COR-L47 (cell line): ENCODE results near the gene STAT2.
A peak's percentile ranks its signal among the peaks of the same experiment; 100 is the strongest.
"Not testable (repeated sequence)": the region's sequence is repeated elsewhere in the genome, so short reads cannot be mapped to it uniquely, and the experiment has no call there.

Source experiments
- DNase-seq: peaks from one replicate; lab custom pipeline; 2025; lab: John Stamatoyannopoulos, UW

STAT2 gene

GRCh38 chr12:56362130-56363059, 2.5 kb upstream of the STAT2 start, which contains the start of gene APOF:
APOF (minus strand) TSS chr12:56362857; CDS start chr12:56362745, 112 bp downstream.
- DNase-seq: no peak

- no peak for DNase-seq
Measured at GRCh38 chr12:56361487-56362129, 1.7 kb upstream of the STAT2 start.

GRCh38 chr12:56358836-56359532, 923 bp downstream of the STAT2 start:
- no peak for DNase-seq

GRCh38 chr12:56351325-56351724, 8.6 kb downstream of the STAT2 start:
- no peak for DNase-seq

DNA sequence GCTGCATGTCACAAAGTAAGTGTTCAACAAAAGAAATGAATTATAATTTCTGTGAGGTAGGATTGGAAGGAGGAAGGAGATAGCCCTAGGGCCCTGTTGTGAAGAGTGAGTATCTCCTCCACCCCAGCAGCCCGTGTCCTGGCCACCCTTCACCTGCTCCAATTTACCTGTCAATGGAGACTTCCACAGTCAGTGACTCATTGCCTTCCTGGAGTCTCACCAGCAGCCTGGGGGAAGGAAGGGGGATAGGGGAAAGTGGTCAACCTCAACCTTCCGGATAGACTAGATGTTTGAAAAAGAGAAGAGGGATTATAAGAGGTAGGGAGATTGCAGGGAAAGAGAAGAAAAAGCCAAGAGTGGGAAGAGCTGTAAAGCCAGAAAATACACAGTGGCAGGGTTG, 9.2 kb downstream of the STAT2 start:
- DNase-seq: no peak

- no peak for DNase-seq
Measured at GRCh38 chr12:56348776-56349175, 11.1 kb downstream of the STAT2 start.

DNA sequence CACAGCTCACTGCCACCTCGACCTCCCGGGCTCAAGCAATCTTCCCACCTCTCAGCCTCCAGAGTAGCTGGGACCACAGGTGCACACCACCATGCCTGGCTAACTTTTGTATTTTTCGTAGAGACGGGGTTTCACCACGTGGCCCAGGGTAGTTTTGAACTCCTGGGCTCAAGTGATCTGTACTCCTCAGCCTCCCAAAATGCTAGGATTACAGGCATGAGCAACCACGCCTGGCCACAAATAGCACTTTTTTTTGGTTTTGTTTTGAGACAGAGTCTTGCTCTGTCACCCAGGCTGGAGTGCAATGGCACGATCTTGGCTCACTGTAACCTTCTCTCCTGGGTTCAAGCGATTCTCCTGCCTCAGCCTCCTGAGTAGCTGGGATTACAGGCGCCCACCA, 12.7 kb downstream of the STAT2 start:
- DNase-seq: not testable (repeated sequence)

DNA sequence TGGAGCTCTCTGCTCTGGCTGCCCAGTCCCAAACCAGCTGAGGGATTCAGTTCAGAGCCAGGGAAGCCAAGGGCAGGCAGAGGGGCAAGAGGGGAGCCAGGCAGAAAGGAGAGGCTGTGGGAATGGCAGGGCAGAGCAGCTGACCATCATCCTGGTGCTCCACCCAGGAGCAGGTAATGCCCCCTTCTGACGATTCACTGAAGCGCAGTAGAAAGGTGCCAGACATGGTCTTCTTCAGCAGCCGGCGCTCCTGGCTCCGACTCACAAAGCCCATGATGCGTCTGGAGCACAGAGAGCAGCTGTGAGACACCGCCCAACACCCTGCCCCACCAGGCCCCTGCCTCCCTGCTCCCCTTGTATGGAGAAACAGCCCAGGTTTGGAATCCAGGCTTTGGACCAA, 13.2 kb downstream of the STAT2 start:
- no peak for DNase-seq

DNA sequence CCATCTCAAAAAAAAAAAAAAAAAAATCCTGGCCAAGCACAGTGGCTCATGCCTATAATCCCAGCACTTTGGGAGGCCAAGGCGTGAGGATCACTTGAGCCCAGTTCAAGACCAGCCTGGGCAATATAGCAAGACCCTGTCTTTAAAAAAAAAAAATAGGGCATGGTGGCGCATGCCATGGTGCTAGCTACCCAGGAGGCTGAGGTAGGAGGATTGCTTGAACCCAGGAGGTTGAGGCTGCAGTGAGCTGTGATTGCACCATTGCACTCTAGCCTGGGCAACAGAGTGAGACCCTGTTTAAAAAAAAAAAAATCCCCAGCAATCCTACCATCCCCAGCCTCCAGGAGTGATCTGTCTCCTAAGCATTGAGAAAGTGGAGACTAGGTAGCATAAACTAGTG, 17.6 kb downstream of the STAT2 start:
- DNase-seq: not testable (repeated sequence)

DNA sequence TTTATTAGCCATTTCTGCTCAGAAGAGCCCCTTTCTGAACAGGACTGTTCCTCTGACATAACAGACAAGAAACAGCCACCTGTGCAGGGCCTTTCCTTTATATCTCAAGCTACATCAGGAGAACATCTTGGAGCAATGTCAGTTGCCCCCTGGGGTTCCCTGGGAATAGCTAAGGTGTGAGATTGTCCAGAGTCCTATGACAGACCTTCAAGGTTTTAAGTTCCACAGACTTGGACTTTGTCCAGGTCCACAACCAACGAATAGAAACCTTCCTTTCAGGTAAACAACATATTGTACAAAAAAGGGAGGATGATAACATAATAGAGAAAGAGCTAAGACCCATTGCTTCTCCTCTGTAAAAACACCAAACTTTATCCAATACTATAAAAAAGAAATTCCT, 18.3 kb downstream of the STAT2 start:
- no peak for DNase-seq

GRCh38 chr12:56339158-56339422, 20.8 kb downstream of the STAT2 start:
- DNase-seq: no peak

GRCh38 chr12:56338308-56339157, 21.4 kb downstream of the STAT2 start, which contains the start of gene IL23A:
IL23A (plus strand) TSS chr12:56338884; CDS start chr12:56339045, 161 bp downstream.
- peak; percentile 81 for DNase-seq

DNA sequence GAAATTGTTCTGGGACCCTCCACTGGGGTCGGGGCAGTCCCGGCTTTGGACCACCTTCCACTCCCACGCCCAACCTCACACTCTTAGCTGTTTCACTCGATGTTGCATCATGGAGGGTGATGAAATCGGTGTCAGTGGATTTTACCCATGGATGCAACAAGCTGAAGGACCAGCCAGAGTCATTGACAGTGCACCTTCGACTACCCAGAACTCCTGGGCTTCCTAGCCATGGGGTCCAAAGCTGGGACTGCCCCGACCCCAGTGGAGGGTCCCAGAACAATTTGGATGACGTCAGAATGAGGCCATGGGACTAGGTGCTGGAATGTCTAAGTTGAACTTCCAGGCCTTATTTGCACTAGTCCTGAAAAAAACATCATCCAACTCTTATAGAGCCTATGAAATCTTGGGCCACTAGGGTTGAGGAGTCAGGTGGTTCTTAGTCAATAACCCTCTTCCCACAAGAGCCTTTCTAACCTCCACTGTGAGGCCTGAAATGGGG, 22.1 kb downstream of the STAT2 start:
- no peak for DNase-seq

DNA sequence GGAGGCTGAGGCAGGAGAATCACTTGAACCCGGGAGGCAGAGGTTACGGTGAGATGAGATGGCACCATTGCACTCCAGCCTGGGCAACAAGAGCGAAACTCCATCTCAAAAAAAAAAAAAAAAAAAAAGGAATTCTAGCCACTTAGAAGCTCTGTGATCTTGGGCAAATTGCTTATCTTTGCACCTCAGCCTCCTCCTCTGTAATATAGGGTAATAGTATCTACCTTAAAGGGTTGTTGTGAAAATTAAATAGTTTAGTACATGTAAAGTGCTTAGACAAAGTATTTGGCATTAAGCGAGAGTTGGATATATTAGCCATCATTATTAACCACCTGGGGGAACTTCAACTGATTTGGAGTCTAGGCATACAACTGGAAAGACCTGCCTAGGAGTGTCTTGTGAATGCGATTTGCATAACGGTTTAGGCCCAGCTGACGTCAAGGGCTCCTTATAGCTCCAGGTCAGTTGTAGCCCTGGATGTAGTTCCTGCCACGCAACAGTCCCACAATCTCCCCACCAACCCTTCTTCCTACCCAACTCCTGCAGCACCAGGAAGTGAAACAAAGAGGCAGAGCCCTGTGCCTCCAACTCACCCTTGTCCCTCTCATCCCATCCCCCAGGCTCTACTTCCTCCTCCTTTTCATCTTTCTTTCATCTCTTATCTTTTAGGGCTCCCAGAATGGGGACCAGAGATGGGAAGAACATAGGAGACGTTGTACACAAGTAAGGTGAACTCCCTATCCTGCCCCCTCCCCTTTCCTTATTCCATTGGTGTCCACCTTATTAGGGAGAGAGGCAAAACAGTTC, 23.3 kb downstream of the STAT2 start:
- no peak for DNase-seq

- DNase-seq: not testable (repeated sequence)
Measured at GRCh38 chr12:56335527-56335926, 24.4 kb downstream of the STAT2 start.

DNA sequence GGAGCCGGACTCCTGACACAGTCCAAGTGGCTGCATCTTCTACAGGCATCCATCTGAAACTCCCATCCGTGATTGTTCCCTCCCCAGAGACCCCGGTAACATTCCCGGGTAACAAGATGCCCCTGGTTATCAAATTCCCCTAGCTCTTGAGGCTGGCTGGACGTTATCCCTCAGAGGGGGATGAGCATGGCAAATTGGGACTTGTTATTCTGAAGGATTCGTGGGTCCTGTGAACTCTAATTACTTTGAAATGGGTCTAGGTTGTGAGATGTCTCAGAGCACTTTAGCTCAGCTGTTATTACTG, 25.5 kb downstream of the STAT2 start:
- DNase-seq: no peak

GRCh38 chr12:56333679-56334489, 26.0 kb downstream of the STAT2 start, which contains the start of gene PAN2:
PAN2 (minus strand) TSS chr12:56334000; CDS start chr12:56333094, 906 bp downstream.
- DNase-seq: peak; percentile 99

DNA sequence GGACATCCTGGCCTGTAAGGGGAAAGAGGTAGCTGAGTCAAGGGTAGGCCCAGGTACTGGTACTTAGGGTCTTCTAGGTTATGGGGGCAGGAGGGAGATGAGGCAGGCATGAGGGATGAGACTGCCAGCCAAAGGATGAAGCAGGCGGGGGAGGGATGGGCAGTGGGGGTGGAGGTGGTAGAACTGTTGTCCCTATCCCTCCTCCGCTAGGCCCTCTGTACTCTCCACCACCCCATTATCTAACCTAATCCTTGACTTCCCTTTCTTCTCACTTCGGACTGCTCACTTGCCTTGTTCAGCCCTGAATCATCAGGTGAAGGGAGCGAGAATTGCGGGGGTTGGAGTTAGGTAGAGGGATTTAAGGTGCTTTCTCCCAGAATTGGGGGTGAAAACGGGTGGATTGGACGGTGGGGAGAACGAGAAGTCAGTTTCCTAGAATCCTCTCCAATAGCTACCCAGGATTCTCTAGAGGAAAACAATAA, 26.7 kb downstream of the STAT2 start:
- no peak for DNase-seq

DNA sequence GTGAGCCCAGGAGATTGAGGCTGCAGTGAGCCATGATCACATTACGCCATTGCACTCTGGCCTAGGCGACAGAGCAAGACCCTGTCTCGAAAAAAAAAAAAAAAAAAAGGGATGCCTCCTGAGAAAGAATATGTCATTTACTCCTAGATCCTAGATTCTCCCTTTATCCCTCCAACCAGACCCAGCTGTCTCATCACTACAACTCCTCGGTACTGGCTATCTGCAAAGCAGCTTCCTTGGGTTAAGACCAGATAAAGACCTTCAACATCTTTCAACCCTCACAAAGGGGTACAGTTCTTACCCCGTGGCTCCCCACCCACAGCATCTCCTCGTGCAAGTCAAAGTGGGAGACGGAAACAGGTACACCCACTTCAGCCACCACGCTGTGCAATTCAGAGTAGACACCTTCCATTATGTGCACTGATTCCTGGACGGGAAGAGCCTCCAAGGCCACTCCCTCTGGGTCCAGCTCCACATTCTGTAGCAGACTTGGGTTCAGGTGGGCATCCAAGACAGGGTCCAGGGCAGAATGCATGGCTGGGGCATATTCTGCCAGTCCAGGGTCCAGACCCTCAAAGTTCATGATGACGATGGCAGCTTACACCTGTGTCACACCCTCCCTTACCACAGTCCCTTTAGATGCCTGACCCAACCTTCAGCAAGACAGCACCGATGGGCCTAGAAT, 27.3 kb downstream of the STAT2 start:
- DNase-seq: no peak
